Right lobe of liver (tissue), 6 donors: ENCODE data around the gene DNER. TPM values are rescaled to one million over a fixed set of nuclear protein-coding genes. Genes with fewer than 3 reads are reported as not detected.

Source experiments
- ATAC-seq, 4 donors: fragments of 200-7000 bp; cut with Tn5 transposase; one replicate each; pipeline ENCODE4 v1.9.1; 2020; ENCODE audit warnings: mild to moderate bottlenecking in 4 of 4, moderate library complexity in 4 of 4
- DNase-seq, 3 donors: peaks; one replicate each; pipeline ENCODE4 v3.0.0-alpha.2; 2020
- H3K27ac ChIP-seq, 3 donors: fragments of 200-600 bp; one replicate each; pipeline ENCODE4 v1.8.0; 2022
- H3K27me3 ChIP-seq, 2 donors: fragments of 200-600 bp; one replicate each; pipeline ENCODE4 v1.8.0; 2022
- H3K36me3 ChIP-seq, 4 donors: fragments of 200-600 bp; sonication (generic) in 1 of 4; one replicate each; pipeline versions ENCODE4 v1.5.1 to v1.8.0; 2017 to 2022; ENCODE audit warnings: control low read depth in 1 of 4
- H3K4me1 ChIP-seq, 4 donors: fragments of 200-600 bp; sonication (generic) in 1 of 4; one replicate each; pipeline versions ENCODE4 v1.5.1 to v1.8.0; 2017 to 2022; ENCODE audit warnings: control low read depth in 1 of 4
- H3K4me3 ChIP-seq, 3 donors: fragments of 200-600 bp; one replicate each; pipeline ENCODE4 v1.8.0; 2022
- H3K9me3 ChIP-seq, 4 donors: fragments of 200-600 bp; sonication (generic) in 1 of 4; one replicate each; pipeline versions ENCODE4 v1.5.1 to v1.8.0; 2017 to 2022; ENCODE audit warnings: control low read depth in 1 of 4
- CTCF ChIP-seq, 4 donors: fragments of 200-600 bp in 3 of 4; fragments of 450-650 bp in 1 of 4; IDR thresholded peaks; one replicate each; pipeline versions ENCODE4 v1.5.1 to v1.8.0; 2016 to 2022; ENCODE audit warnings: antibody characterized with exemption in 4 of 4, mild to moderate bottlenecking in 2 of 4
- POLR2A ChIP-seq: fragments of 450-650 bp; IDR thresholded peaks from one replicate; pipeline ENCODE4 v1.6.1; 2017; ENCODE audit warnings: antibody characterized with exemption, mild to moderate bottlenecking
- WGBS: methylation state at CpG from one replicate; pipeline ENCODE4 v1.1.6; 2018; ENCODE audit warnings: low coverage, low lambda C conversion rate; ENCODE audit not compliant: insufficient coverage; ENCODE audit errors: missing lambda C conversion rate; 5-methylcytosine and 5-hydroxymethylcytosine counted together
- intact Hi-C, 2 donors: fragments of 100-400 bp; cut with DNase I; formaldehyde crosslinking; loops; one replicate each; pipeline versions ENCODE4 v1.11.2 to v1.14.1; 2022
- total RNA-seq, 6 experiments: library from RNA; depleted of rRNA in 2 of 6; stranded (reverse); fragments of >200 nt in 2 of 6; fragmentation: NEBNext Ultra II Directional in 3 of 6; extraction: Animal tissue kit (Norgen Biotek cat#: 25700) in 3 of 6; gene quantifications; one replicate each; pipeline versions ENCODE4 v1.1.0 to v1.2.4, GENCODE V29; 2016 to 2023
- donor health status: DM: no; HTN: yes; CAD: no.
- donor health status: DM: no; HTN: no; CAD: no.
- donor health status: DM: no; HTN: no; CAD: no.
- donor health status: DM: no; HTN: yes; CAD: no.
- donor health status: DM: no; HTN: yes; CAD: no.

DNER gene
- total RNA-seq, 6 experiments from 2014 or later, result 0.13 TPM; not detected in 5

- ATAC-seq (no peak), DNase-seq (no peak)
- Histone ChIP-seq H3K4me3 (no peak overlapping the region), H3K27ac (no peak overlapping the region), H3K4me1 (no peaks in the 10 kb centered on the region), H3K36me3 (no peaks in the 10 kb centered on the region), H3K9me3 (no peaks in the 10 kb centered on the region), H3K27me3 (no peaks in the 10 kb centered on the region)
- intact Hi-C loops, result no loop called here
- no peak for TF ChIP-seq POLR2A
- TF ChIP-seq CTCF (IDR thresholded peaks at IDR 0.05), result no peak
- WGBS, result 57% methylated on average over 3 of the region's 3 CpGs
These were observed 342.1 kb downstream of the DNER start for GRCh38 chr2:229372207-229372606.

GRCh38 chr2:229371086-229371485 is 343.3 kb downstream of the DNER start:
- Histone ChIP-seq H3K36me3 (no peaks in the 10 kb centered on the region), H3K27ac (no peak overlapping the region), H3K4me1 (no peaks in the 10 kb centered on the region), H3K9me3 (no peaks in the 10 kb centered on the region), H3K4me3 (no peak overlapping the region), H3K27me3 (no peaks in the 10 kb centered on the region)
- intact Hi-C loops, result no loop called here
- TF ChIP-seq CTCF (IDR thresholded peaks at IDR 0.05), result no peak
- TF ChIP-seq POLR2A, result no peak
- ATAC-seq (no peak), DNase-seq (no peak)
- WGBS, result 68% methylated on average over 3 of the region's 3 CpGs

GRCh38 chr2:229370509-229370908 is 343.8 kb downstream of the DNER start:
- no peaks in the 10 kb centered on the region for H3K27me3 ChIP-seq
- no peak overlapping the region for H3K4me3 ChIP-seq
- TF ChIP-seq CTCF (IDR thresholded peaks at IDR 0.05), result no peak
- TF ChIP-seq POLR2A, result no peak
- no peaks in the 10 kb centered on the region for H3K9me3 ChIP-seq
- 57% methylated on average over 2 of the region's 3 CpGs for WGBS
- no peaks in the 10 kb centered on the region for H3K4me1 ChIP-seq
- ATAC-seq (no peak), DNase-seq (no peak)
- intact Hi-C loops, result no loop called here
- H3K36me3 ChIP-seq, result no peaks in the 10 kb centered on the region
- H3K27ac ChIP-seq, result no peak overlapping the region

GRCh38 chr2:229363185-229363814 is 351.1 kb downstream of the DNER start:
- no peak overlapping the region for H3K4me3 ChIP-seq
- TF ChIP-seq POLR2A (no peak), CTCF (IDR thresholded peaks at IDR 0.05) (no peak)
- no peaks in the 10 kb centered on the region for H3K27me3 ChIP-seq
- 49% methylated on average over 5 of the region's 5 CpGs for WGBS
- no peak for DNase-seq
- no peaks in the 10 kb centered on the region for H3K4me1 ChIP-seq
- H3K9me3 ChIP-seq, result no peaks in the 10 kb centered on the region
- no peak overlapping the region for H3K27ac ChIP-seq
- peak in 1 of 4 donors; percentile 20 for ATAC-seq
- H3K36me3 ChIP-seq, result no peaks in the 10 kb centered on the region
- intact Hi-C loops, result no loop called here

- no peaks in the 10 kb centered on the region for H3K4me1 ChIP-seq
- TF ChIP-seq POLR2A (no peak), CTCF (IDR thresholded peaks at IDR 0.05) (no peak)
- DNase-seq (no peak), ATAC-seq (no peak)
- H3K27ac ChIP-seq, result no peak overlapping the region
- H3K27me3 ChIP-seq, result no peaks in the 10 kb centered on the region
- no peaks in the 10 kb centered on the region for H3K36me3 ChIP-seq
- H3K4me3 ChIP-seq, result no peak overlapping the region
- H3K9me3 ChIP-seq, result peaks cover 0 to 2% (median 0%) of the 10 kb centered on the region in 4 donors
- intact Hi-C loops, result no loop called here
These were observed 363.5 kb downstream of the DNER start for GRCh38 chr2:229350883-229351282.
